DND-41 (cell line): ENCODE data around the gene FAM222A.
"Not testable (repeated sequence)": the region's sequence is repeated elsewhere in the genome, so short reads cannot be mapped to it uniquely, and the experiment has no call there.

Experiments used
- ATAC-seq: fragments of 200-7000 bp; cut with Tn5 transposase; 3 replicates; pipeline ENCODE4 v1.9.1; 2021; ENCODE audit warnings: low read depth; ENCODE audit not compliant: insufficient read depth
- DNase-seq: peaks from one replicate; pipeline ENCODE4 v3.0.0-alpha.2; 2020
- H2AFZ ChIP-seq: 2 replicates; pipeline ENCODE4 v1.6.0; 2012; ENCODE audit warnings: low read depth, low read length
- H3K27ac ChIP-seq: 2 replicates; pipeline ENCODE4 v1.5.1; 2012; ENCODE audit warnings: low read length, inconsistent platforms
- H3K27me3 ChIP-seq: fragments of 200-600 bp; sonication (generic); 2 replicates; pipeline ENCODE4 v1.6.0; 2012; ENCODE audit warnings: low read length, mild to moderate bottlenecking, inconsistent platforms; ENCODE audit not compliant: insufficient read depth, poor library complexity
- H3K36me3 ChIP-seq: 2 replicates; pipeline ENCODE4 v1.5.1; 2012; ENCODE audit warnings: low read length, inconsistent platforms; ENCODE audit not compliant: insufficient read depth
- H3K4me1 ChIP-seq: 2 replicates; pipeline ENCODE4 v1.5.1; 2012; ENCODE audit warnings: mild to moderate bottlenecking, low read length; ENCODE audit not compliant: insufficient read depth
- H3K4me2 ChIP-seq: 2 replicates; pipeline ENCODE4 v1.6.0; 2012; ENCODE audit warnings: mild to moderate bottlenecking, moderate library complexity, low read length, inconsistent platforms; ENCODE audit not compliant: insufficient read depth
- H3K4me3 ChIP-seq, 2 experiments: fragments of 200-600 bp in 1 of 2; shearing (Covaris generic) in 1 of 2; 2 replicates each; pipeline ENCODE4 v1.5.1; 2012 to 2016; ENCODE audit warnings: inconsistent platforms in 2 of 2, low read length in 2 of 2, mild to moderate bottlenecking in 2 of 2, low read depth in 1 of 2, moderate library complexity in 1 of 2
- H3K79me2 ChIP-seq: 2 replicates; pipeline ENCODE4 v1.6.0; 2012; ENCODE audit warnings: low read length, inconsistent platforms; ENCODE audit not compliant: insufficient read depth
- H3K9ac ChIP-seq: 2 replicates; pipeline ENCODE4 v1.6.0; 2012; ENCODE audit warnings: low read depth, mild to moderate bottlenecking, inconsistent platforms, low read length, moderate library complexity
- H3K9me3 ChIP-seq: 2 replicates; pipeline ENCODE4 v1.5.1; 2012; ENCODE audit warnings: low read length, moderate library complexity, mild to moderate bottlenecking, inconsistent platforms; ENCODE audit not compliant: insufficient read depth, severe bottlenecking
- H4K20me1 ChIP-seq: 2 replicates; pipeline ENCODE4 v1.6.0; 2012; ENCODE audit warnings: low read length; ENCODE audit not compliant: insufficient read depth
- EZH2 ChIP-seq: IDR thresholded peaks from 3 replicates; pipeline ENCODE4 v1.6.1; 2012; ENCODE audit warnings: borderline replicate concordance, low read depth, mild to moderate bottlenecking, moderate library complexity, low read length, inconsistent platforms; ENCODE audit not compliant: severe bottlenecking
- TF ChIP-seq, protein P1 (sequence below): IDR thresholded peaks from 2 replicates; pipeline ENCODE4 v1.5.1; 2012; ENCODE audit warnings: borderline replicate concordance, low read length, moderate library complexity, mild to moderate bottlenecking; ENCODE audit not compliant: poor library complexity, severe bottlenecking; ENCODE audit errors: extremely low read depth

Gene FAM222A

DNA sequence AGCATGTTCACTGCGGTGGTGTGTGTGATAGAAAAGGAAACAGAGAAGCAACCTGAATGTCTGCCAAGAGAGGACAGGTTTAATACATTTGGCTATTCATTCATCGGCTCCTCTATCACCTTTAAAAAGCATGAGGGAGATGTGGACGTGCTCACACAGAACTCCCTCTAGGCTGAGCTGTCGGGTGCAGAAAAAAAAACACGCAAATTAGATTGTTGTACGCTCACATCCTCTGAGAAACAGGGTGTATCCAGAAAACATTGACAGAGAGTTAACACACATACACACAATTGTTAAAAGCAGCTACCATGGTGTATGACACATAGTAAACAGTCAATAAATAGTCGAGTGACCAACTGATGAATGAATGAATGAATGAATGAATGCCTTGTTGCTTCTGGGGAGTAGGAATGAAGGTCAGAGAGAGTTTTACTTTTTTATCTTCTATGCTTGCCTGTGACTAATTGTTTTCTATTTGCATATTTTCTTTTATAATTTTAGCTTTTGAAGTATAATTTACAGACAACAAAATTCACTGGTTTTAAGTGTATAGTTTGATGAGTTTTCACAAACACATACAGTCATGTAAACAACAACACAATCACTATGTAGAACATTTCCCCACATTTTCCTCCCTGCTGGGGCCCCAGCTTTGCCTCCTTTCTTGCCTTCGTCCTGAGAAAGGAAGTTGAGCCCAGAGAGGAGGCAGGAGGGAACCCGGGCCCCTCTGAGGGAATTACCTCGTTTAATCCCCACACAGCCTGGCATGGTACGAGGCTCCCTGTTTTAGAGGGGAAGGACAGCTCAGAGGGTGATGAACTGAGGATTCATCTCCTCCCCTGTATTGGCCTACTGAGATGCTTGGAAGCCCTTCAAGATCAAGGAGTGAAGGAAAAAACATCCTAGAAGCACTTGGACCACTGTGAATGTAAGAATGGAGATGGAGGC is 19.7 kb upstream of the FAM222A start:
- H3K4me2 ChIP-seq, result no peak overlapping the region
- no peak for TF ChIP-seq EZH2
- TF ChIP-seq, protein P1, sequence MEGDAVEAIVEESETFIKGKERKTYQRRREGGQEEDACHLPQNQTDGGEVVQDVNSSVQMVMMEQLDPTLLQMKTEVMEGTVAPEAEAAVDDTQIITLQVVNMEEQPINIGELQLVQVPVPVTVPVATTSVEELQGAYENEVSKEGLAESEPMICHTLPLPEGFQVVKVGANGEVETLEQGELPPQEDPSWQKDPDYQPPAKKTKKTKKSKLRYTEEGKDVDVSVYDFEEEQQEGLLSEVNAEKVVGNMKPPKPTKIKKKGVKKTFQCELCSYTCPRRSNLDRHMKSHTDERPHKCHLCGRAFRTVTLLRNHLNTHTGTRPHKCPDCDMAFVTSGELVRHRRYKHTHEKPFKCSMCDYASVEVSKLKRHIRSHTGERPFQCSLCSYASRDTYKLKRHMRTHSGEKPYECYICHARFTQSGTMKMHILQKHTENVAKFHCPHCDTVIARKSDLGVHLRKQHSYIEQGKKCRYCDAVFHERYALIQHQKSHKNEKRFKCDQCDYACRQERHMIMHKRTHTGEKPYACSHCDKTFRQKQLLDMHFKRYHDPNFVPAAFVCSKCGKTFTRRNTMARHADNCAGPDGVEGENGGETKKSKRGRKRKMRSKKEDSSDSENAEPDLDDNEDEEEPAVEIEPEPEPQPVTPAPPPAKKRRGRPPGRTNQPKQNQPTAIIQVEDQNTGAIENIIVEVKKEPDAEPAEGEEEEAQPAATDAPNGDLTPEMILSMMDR, result no peak

DNA sequence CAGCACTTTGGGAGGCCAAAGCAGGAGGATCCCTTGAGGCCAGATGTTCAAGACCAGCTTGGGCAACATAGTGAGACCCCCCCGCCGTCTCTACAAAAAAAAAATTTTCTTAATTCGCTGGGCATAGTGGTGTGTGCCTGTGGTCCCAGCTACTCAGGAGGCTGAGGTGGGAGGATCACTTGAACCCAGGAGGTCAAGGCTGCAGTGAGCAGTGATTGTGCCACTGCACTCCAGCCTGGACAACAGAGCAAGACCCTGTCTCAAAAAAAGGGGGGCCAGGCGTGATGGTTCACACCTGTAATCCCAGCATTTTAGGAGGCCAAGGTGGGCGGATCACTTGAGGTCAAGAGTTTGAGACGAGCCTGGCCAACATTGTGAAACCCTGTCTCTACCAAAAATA is 19.0 kb upstream of the FAM222A start:
- not testable (repeated sequence) for DNase-seq, H3K4me1 ChIP-seq, ATAC-seq, H3K79me2 ChIP-seq, H2AFZ ChIP-seq, H3K36me3 ChIP-seq, H4K20me1 ChIP-seq, H3K4me2 ChIP-seq, H3K27ac ChIP-seq, H3K27me3 ChIP-seq, H3K9ac ChIP-seq, H3K4me3 ChIP-seq, H3K9me3 ChIP-seq

More for the DNA sequence above, 19.7 kb upstream of the FAM222A start:
- Histone ChIP-seq H3K9me3 (no peaks in the 10 kb centered on the region), H2AFZ (no peak overlapping the region), H3K4me1 (no peaks in the 10 kb centered on the region), H4K20me1 (no peaks in the 10 kb centered on the region), H3K4me3 (no peak overlapping the region), H3K27me3 (peaks cover 5% of the 10 kb centered on the region), H3K36me3 (no peaks in the 10 kb centered on the region), H3K9ac (no peak overlapping the region), H3K27ac (no peak overlapping the region), H3K79me2 (no peaks in the 10 kb centered on the region)
- no peak for ATAC-seq
- no peak for DNase-seq

DNA sequence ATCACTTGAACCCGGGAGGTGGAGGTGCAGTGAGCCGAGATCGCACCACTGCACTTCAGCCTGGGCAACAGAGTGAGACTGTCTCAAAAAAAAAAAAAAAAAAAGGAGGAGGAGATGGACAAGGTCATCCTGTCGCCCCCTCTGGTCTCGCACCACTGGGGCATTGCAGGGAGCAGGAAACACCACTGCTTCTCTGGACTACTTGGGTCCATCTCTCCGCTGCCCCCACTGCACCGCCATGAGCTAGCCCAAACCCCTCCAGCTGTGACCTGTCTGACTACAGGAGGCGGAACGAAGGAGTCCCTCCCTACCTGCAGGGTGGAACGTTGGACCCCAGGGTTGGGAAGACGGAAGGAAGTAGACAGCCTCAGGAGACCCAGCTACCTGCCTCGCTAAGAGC is 18.2 kb upstream of the FAM222A start:
- Histone ChIP-seq H3K36me3 (no peaks in the 10 kb centered on the region), H3K9ac (no peak overlapping the region), H3K4me1 (no peaks in the 10 kb centered on the region), H4K20me1 (no peaks in the 10 kb centered on the region; the same call in 1 of the 2 replicates), H3K4me2 (no peak overlapping the region), H3K9me3 (no peaks in the 10 kb centered on the region), H3K79me2 (no peaks in the 10 kb centered on the region), H2AFZ (no peak overlapping the region), H3K4me3 (no peak overlapping the region), H3K27ac (no peak overlapping the region), H3K27me3 (peaks cover 5% of the 10 kb centered on the region)
- no peak for DNase-seq
- no peak for ATAC-seq
- TF ChIP-seq EZH2, result no peak
- TF ChIP-seq, protein P1, result no peak

DNA sequence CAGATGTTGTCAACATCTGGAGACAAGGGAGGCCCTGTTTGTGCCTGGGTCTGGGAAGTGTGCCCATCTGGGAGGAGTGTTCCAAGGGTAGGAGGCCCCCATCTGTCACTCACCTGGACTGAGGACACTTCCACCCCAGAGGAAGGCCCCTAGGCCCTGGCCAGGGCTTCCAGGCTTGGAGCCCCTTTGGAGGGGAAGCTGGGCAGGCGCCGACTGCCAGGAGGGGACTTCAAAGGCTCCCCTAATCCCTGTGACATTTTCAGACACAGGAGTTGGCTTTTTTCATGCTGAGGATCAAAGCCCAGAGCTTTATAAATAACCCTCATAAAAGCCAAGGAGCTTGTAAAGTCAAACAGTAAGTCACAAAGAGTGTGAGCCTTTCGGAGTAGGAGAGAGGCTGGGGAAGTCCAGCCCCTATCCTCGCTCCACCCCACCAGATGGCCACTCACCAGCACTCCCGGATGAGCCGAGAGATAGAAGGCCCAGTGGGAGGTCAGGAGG is 17.6 kb upstream of the FAM222A start:
- no peaks in the 10 kb centered on the region for H3K9me3 ChIP-seq
- no peak overlapping the region for H3K9ac ChIP-seq
- no peak overlapping the region for H3K27ac ChIP-seq
- H3K4me3 ChIP-seq, result no peak overlapping the region
- DNase-seq, result no peak
- no peak for TF ChIP-seq EZH2
- TF ChIP-seq, protein P1, result no peak
- no peak overlapping the region for H3K4me2 ChIP-seq
- no peak for ATAC-seq
- H3K36me3 ChIP-seq, result no peaks in the 10 kb centered on the region
- no peaks in the 10 kb centered on the region for H3K4me1 ChIP-seq
- no peak overlapping the region for H2AFZ ChIP-seq
- H4K20me1 ChIP-seq, result no peaks in the 10 kb centered on the region; the same call in 1 of the 2 replicates
- H3K27me3 ChIP-seq, result peaks cover 10% of the 10 kb centered on the region
- H3K79me2 ChIP-seq, result no peaks in the 10 kb centered on the region
